ENCODE results near the gene ASPHD2.
A peak's percentile ranks its signal among the peaks of the same experiment; 100 is the strongest.

Gene ASPHD2

DNA sequence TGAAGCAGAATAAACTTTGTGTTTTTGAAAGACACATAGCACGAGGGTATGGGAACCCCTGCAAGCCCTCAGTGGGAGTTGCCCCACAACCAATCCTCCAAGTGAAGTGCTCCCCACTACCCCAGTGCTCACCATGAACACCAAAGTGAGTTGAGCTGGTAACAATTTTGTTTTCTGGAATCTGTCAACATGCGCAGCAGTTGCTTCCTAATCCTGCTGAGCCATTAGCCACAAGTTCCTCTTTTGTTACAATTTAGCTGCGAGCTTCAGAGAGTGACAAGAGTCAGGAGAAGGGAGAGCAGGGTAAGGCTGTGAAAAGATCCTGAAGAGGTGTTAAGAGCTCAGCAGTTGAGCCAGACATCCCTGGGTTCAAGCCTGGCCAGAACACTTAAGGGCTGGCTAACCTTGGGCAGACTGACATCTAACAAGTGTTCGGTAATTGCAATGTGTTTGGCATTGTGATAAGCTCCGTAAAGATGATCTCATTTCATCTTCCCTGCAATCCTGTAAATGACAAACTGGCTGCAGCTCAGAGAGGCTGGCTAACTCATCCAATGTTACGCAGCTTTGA is 24.1 kb upstream of the ASPHD2 start (continued):
- TF ChIP-seq, protein P1, sequence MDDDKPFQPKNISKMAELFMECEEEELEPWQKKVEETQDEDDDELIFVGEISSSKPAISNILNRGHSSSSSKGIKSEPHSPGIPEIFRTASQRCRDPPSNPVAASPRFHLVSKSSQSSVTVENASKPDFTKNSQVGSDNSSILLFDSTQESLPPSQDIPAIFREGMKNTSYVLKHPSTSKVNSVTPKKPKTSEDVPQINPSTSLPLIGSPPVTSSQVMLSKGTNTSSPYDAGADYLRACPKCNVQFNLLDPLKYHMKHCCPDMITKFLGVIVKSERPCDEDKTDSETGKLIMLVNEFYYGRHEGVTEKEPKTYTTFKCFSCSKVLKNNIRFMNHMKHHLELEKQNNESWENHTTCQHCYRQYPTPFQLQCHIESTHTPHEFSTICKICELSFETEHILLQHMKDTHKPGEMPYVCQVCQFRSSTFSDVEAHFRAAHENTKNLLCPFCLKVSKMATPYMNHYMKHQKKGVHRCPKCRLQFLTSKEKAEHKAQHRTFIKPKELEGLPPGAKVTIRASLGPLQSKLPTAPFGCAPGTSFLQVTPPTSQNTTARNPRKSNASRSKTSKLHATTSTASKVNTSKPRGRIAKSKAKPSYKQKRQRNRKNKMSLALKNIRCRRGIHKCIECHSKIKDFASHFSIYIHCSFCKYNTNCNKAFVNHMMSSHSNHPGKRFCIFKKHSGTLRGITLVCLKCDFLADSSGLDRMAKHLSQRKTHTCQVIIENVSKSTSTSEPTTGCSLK (tag by site-specific recombination; IDR thresholded peaks at IDR 0.05) = no peak
- TF ChIP-seq, protein P2, sequence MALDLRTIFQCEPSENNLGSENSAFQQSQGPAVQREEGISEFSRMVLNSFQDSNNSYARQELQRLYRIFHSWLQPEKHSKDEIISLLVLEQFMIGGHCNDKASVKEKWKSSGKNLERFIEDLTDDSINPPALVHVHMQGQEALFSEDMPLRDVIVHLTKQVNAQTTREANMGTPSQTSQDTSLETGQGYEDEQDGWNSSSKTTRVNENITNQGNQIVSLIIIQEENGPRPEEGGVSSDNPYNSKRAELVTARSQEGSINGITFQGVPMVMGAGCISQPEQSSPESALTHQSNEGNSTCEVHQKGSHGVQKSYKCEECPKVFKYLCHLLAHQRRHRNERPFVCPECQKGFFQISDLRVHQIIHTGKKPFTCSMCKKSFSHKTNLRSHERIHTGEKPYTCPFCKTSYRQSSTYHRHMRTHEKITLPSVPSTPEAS (tag by site-specific recombination; IDR thresholded peaks at IDR 0.05) = no peak
- TF ChIP-seq IKZF3 (tag by site-specific recombination; IDR thresholded peaks at IDR 0.05) = no peak
- TF ChIP-seq, protein P3, sequence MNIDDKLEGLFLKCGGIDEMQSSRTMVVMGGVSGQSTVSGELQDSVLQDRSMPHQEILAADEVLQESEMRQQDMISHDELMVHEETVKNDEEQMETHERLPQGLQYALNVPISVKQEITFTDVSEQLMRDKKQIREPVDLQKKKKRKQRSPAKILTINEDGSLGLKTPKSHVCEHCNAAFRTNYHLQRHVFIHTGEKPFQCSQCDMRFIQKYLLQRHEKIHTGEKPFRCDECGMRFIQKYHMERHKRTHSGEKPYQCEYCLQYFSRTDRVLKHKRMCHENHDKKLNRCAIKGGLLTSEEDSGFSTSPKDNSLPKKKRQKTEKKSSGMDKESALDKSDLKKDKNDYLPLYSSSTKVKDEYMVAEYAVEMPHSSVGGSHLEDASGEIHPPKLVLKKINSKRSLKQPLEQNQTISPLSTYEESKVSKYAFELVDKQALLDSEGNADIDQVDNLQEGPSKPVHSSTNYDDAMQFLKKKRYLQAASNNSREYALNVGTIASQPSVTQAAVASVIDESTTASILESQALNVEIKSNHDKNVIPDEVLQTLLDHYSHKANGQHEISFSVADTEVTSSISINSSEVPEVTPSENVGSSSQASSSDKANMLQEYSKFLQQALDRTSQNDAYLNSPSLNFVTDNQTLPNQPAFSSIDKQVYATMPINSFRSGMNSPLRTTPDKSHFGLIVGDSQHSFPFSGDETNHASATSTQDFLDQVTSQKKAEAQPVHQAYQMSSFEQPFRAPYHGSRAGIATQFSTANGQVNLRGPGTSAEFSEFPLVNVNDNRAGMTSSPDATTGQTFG (tag by site-specific recombination; IDR thresholded peaks at IDR 0.05; ENCODE audit: borderline replicate concordance) = no peak
- TF ChIP-seq ZIC2 (tag by site-specific recombination; IDR thresholded peaks at IDR 0.05) = peak; percentile 55
- TF ChIP-seq SCRT2 (tag by site-specific recombination; IDR thresholded peaks at IDR 0.05) = peak; percentile 86

DNA sequence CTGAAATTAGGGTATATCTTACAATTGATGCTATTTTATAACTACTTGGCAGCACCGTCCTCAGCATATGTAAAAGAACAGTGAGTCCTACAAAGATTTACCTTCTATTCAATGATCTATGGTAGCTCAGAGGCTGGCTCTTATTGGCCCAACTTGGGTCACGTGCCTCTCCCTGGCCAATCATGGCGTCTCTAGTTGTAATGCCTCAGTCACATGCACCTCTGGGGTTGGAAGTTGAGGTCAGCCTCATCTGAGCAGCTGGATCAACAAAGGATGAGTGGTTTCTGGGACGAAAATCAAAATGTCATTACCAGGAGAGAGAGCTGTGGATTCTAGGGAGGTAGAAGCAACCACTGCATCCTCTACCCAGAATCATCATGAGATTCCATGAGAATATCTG is 22.9 kb upstream of the ASPHD2 start:
- Histone ChIP-seq H3K9me3 (ENCODE audit: control insufficient read depth, insufficient read depth, low read depth, low read length) (no peaks in the 10 kb centered on the region), H3K4me3 (ENCODE audit: low read depth, low read length) (no peak overlapping the region), H3K4me1 (ENCODE audit: control insufficient read depth, insufficient read depth, low read length) (no peaks in the 10 kb centered on the region), H3K36me3 (ENCODE audit: control insufficient read depth in 2 of 2, insufficient read depth in 1 of 2, low read length in 2 of 2) (no peaks in the 10 kb centered on the region), H3K27ac (ENCODE audit: extremely low read depth, low read depth, low read length) (no peak overlapping the region)
- ChIA-PET CTCF (interaction anchor here (1.0 to 17.9 kb wide), 4 partner anchors 9 to 55 kb away, joined by 5 to 267 read pairs (median 10); no protein-coding TSS in a partner anchor), POLR2A (interaction anchor here (2.1 kb wide), 1 partner anchor 77 kb away, joined by 8 read pairs; the partner anchor contains the start of genes HPS4 and SRRD)
- TF ChIP-seq GLIS2 (tag by site-specific recombination; IDR thresholded peaks at IDR 0.05) = no peak
- TF ChIP-seq ZNF510 (tag by site-specific recombination; IDR thresholded peaks at IDR 0.05; ENCODE audit: insufficient replicate concordance) = no peak
- no peak for TF ChIP-seq ZNF23 (tag by site-specific recombination; IDR thresholded peaks at IDR 0.05; ENCODE audit: borderline replicate concordance)
- TF ChIP-seq, protein P4, sequence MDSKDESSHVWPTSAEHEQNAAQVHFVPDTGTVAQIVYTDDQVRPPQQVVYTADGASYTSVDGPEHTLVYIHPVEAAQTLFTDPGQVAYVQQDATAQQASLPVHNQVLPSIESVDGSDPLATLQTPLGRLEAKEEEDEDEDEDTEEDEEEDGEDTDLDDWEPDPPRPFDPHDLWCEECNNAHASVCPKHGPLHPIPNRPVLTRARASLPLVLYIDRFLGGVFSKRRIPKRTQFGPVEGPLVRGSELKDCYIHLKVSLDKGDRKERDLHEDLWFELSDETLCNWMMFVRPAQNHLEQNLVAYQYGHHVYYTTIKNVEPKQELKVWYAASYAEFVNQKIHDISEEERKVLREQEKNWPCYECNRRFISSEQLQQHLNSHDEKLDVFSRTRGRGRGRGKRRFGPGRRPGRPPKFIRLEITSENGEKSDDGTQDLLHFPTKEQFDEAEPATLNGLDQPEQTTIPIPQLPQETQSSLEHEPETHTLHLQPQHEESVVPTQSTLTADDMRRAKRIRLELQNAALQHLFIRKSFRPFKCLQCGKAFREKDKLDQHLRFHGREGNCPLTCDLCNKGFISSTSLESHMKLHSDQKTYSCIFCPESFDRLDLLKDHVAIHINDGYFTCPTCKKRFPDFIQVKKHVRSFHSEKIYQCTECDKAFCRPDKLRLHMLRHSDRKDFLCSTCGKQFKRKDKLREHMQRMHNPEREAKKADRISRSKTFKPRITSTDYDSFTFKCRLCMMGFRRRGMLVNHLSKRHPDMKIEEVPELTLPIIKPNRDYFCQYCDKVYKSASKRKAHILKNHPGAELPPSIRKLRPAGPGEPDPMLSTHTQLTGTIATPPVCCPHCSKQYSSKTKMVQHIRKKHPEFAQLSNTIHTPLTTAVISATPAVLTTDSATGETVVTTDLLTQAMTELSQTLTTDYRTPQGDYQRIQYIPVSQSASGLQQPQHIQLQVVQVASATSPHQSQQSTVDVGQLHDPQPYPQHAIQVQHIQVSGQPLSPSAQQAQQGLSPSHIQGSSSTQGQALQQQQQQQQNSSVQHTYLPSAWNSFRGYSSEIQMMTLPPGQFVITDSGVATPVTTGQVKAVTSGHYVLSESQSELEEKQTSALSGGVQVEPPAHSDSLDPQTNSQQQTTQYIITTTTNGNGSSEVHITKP (tag by site-specific recombination; IDR thresholded peaks at IDR 0.05) = no peak
- TF ChIP-seq, protein P5, sequence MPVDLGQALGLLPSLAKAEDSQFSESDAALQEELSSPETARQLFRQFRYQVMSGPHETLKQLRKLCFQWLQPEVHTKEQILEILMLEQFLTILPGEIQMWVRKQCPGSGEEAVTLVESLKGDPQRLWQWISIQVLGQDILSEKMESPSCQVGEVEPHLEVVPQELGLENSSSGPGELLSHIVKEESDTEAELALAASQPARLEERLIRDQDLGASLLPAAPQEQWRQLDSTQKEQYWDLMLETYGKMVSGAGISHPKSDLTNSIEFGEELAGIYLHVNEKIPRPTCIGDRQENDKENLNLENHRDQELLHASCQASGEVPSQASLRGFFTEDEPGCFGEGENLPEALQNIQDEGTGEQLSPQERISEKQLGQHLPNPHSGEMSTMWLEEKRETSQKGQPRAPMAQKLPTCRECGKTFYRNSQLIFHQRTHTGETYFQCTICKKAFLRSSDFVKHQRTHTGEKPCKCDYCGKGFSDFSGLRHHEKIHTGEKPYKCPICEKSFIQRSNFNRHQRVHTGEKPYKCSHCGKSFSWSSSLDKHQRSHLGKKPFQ (tag by site-specific recombination; IDR thresholded peaks at IDR 0.05) = no peak
- no peak for TF ChIP-seq ZNF777 (tag by site-specific recombination; IDR thresholded peaks at IDR 0.05; ENCODE audit: borderline replicate concordance)
- TF ChIP-seq ZNF423 (tag by site-specific recombination; IDR thresholded peaks at IDR 0.05) = no peak
- TF ChIP-seq ZNF701 (tag by site-specific recombination; IDR thresholded peaks at IDR 0.05) = no peak
- TF ChIP-seq ZNF521 (tag by site-specific recombination; IDR thresholded peaks at IDR 0.05) = no peak
- TF ChIP-seq ZNF266 (tag by site-specific recombination; IDR thresholded peaks at IDR 0.05; ENCODE audit: low read depth) = no peak
- TF ChIP-seq HOXD13 (CRISPR knock-in tag; IDR thresholded peaks at IDR 0.05; ENCODE audit: borderline replicate concordance) = no peak
- no peak for TF ChIP-seq ZNF791 (tag by site-specific recombination; IDR thresholded peaks at IDR 0.05)

Data from HEK293 (cell line).